Midbrain (tissue), 1 donor: ENCODE measurements around the gene EXOC7.

Experiments used
- DNase-seq: peaks from one replicate; lab custom pipeline; 2025; lab: John Stamatoyannopoulos, UW

The EXOC7 gene

GRCh38 chr17:76121932-76122430 is 18.4 kb upstream of the EXOC7 start:
- no peak for DNase-seq

GRCh38 chr17:76120658-76121008 is 17.0 kb upstream of the EXOC7 start:
- no peak for DNase-seq

- DNase-seq = no peak
Measured at GRCh38 chr17:76119409-76120371, 16.1 kb upstream of the EXOC7 start.

GRCh38 chr17:76115138-76115754 is 11.7 kb upstream of the EXOC7 start:
- no peak for DNase-seq

GRCh38 chr17:76111956-76112355 is 8.4 kb upstream of the EXOC7 start:
- no peak for DNase-seq

- no peak for DNase-seq
Measured at GRCh38 chr17:76107509-76107908, 3.9 kb upstream of the EXOC7 start.

- no peak for DNase-seq
Measured at GRCh38 chr17:76106703-76107102, 3.1 kb upstream of the EXOC7 start.

GRCh38 chr17:76104896-76105231 is 1.3 kb upstream of the EXOC7 start:
- no peak for DNase-seq

GRCh38 chr17:76104140-76104895 is 731 bp upstream of the EXOC7 start:
- no peak for DNase-seq

- DNase-seq = no peak
Measured at GRCh38 chr17:76102944-76103273, 678 bp downstream of the EXOC7 start.

GRCh38 chr17:76097716-76098295 is 5.8 kb downstream of the EXOC7 start:
- DNase-seq = no peak

GRCh38 chr17:76095943-76096342 is 7.6 kb downstream of the EXOC7 start:
- no peak for DNase-seq

- DNase-seq = no peak
Measured at GRCh38 chr17:76094046-76094445, 9.5 kb downstream of the EXOC7 start.

GRCh38 chr17:76092526-76093413 is 10.8 kb downstream of the EXOC7 start:
- DNase-seq = no peak

GRCh38 chr17:76091526-76092286 is 11.9 kb downstream of the EXOC7 start:
- DNase-seq = no peak

GRCh38 chr17:76090517-76091129 is 13.0 kb downstream of the EXOC7 start:
- no peak for DNase-seq

- no peak for DNase-seq
Measured at GRCh38 chr17:76089680-76090516, 13.7 kb downstream of the EXOC7 start.

GRCh38 chr17:76088868-76089576 is 14.6 kb downstream of the EXOC7 start:
- no peak for DNase-seq
